Suprapubic skin (tissue), 4 donors: ENCODE measurements around the gene GABRB2.

ENCODE experiments used
- CTCF ChIP-seq, 2 donors: fragments of 200-600 bp in 1 of 2; fragments of 450-650 bp in 1 of 2; sonication (generic) in 1 of 2; IDR thresholded peaks; one replicate each; pipeline ENCODE4 v1.5.1; 2016 to 2019; ENCODE audit warnings: antibody characterized with exemption in 2 of 2, mild to moderate bottlenecking in 1 of 2, moderate library complexity in 1 of 2
- EP300 ChIP-seq: sonication (generic); formaldehyde crosslinking; IDR thresholded peaks from one replicate; pipeline ENCODE4 v1.6.1; 2017; ENCODE audit warnings: antibody characterized with exemption
- POLR2A ChIP-seq, 2 donors: fragments of 450-650 bp; IDR thresholded peaks; one replicate each; pipeline ENCODE4 v1.6.1; 2017; ENCODE audit warnings: antibody characterized with exemption in 2 of 2, mild to moderate bottlenecking in 2 of 2, moderate library complexity in 2 of 2
- POLR2AphosphoS5 ChIP-seq, 3 donors: sonication (generic); formaldehyde crosslinking; IDR thresholded peaks; one replicate each; pipeline ENCODE4 v1.6.1; 2017; ENCODE audit warnings: antibody characterized with exemption in 3 of 3

- no peak for TF ChIP-seq CTCF (IDR thresholded peaks at IDR 0.05)
- no peak for TF ChIP-seq EP300
- no peak for TF ChIP-seq POLR2A (IDR thresholded peaks at IDR 0.05)
- TF ChIP-seq POLR2AphosphoS5 (IDR thresholded peaks at IDR 0.05) = no peak
Observed at GRCh38 chr5:161580621-161581020, 34.1 kb upstream of the GABRB2 start.
